MCF 10A (cell line): ENCODE data around the gene SLC35F5. TPM values are rescaled to one million over a fixed set of nuclear protein-coding genes. Genes with fewer than 3 reads are reported as not detected.
A peak's percentile ranks its signal among the peaks of the same experiment; 100 is the strongest.
"Not testable (repeated sequence)": the region's sequence is repeated elsewhere in the genome, so short reads cannot be mapped to it uniquely, and the experiment has no call there.

Experiments
- BruUV-seq: library from RNA; stranded (reverse); fragments of 400-500 nt; replicated peaks from 2 replicates; lab custom pipeline; 2021; lab: Mats Ljungman, UMichigan
- CTCF ChIA-PET: fragments of 300-600 bp; sonication (Branson Sonifier 250); formaldehyde crosslinking; extraction: SDS; loops from one replicate; lab custom pipeline; 2021; ENCODE audit warnings: antibody characterized with exemption, inconsistent platforms; lab: Yijun Ruan, JAX
- POLR2A ChIA-PET: fragments of 300-600, 350-650 bp; sonication (Branson Sonifier 250); formaldehyde crosslinking; extraction: SDS; loops from one replicate; lab custom pipeline; 2020; ENCODE audit warnings: antibody characterized with exemption, inconsistent platforms; lab: Yijun Ruan, JAX
- DNase-seq: peaks from one replicate; pipeline ENCODE4 v3.0.0-alpha.2; 2018; ENCODE audit not compliant: unreplicated experiment
- H3K27ac Mint-ChIP-seq: one replicate; pipeline ENCODE4 v1.8.0; 2022; ENCODE audit warnings: mild to moderate bottlenecking, low read depth, mixed read lengths; ENCODE audit not compliant: unreplicated experiment
- H3K27me3 Mint-ChIP-seq: one replicate; pipeline ENCODE4 v1.8.0; 2022; ENCODE audit warnings: mixed read lengths; ENCODE audit not compliant: insufficient read depth, unreplicated experiment
- H3K36me3 Mint-ChIP-seq: one replicate; pipeline ENCODE4 v1.8.0; 2022; ENCODE audit warnings: mild to moderate bottlenecking, moderate library complexity, mixed read lengths; ENCODE audit not compliant: insufficient read depth, unreplicated experiment
- H3K4me1 Mint-ChIP-seq: one replicate; pipeline ENCODE4 v1.8.0; 2022; ENCODE audit warnings: mixed read lengths; ENCODE audit not compliant: insufficient read depth, unreplicated experiment
- H3K4me3 Mint-ChIP-seq: one replicate; pipeline ENCODE4 v1.8.0; 2022; ENCODE audit warnings: mild to moderate bottlenecking, moderate library complexity, mixed read lengths; ENCODE audit not compliant: unreplicated experiment
- H3K9me3 Mint-ChIP-seq: one replicate; pipeline ENCODE4 v1.8.0; 2022; ENCODE audit warnings: mixed read lengths; ENCODE audit not compliant: unreplicated experiment
- intact Hi-C: fragments of 100-400 bp; cut with micrococcal nuclease; formaldehyde crosslinking; loops from 2 replicates; pipeline ENCODE4 v1.14.1; 2022
- total RNA-seq: library from RNA; stranded (reverse); gene quantifications from 2 replicates; pipeline ENCODE4 v1.2.3, GENCODE V29; 2022
- TF ChIP-seq, protein P1 (sequence below): fragments of 200-600 bp; IDR thresholded peaks from one replicate; pipeline ENCODE4 v1.8.0; 2022; ENCODE audit warnings: antibody characterized with exemption, mild to moderate bottlenecking; ENCODE audit not compliant: unreplicated experiment

The SLC35F5 gene
- total RNA-seq, 1 experiment from 2014 or later: 52.7 TPM

DNA sequence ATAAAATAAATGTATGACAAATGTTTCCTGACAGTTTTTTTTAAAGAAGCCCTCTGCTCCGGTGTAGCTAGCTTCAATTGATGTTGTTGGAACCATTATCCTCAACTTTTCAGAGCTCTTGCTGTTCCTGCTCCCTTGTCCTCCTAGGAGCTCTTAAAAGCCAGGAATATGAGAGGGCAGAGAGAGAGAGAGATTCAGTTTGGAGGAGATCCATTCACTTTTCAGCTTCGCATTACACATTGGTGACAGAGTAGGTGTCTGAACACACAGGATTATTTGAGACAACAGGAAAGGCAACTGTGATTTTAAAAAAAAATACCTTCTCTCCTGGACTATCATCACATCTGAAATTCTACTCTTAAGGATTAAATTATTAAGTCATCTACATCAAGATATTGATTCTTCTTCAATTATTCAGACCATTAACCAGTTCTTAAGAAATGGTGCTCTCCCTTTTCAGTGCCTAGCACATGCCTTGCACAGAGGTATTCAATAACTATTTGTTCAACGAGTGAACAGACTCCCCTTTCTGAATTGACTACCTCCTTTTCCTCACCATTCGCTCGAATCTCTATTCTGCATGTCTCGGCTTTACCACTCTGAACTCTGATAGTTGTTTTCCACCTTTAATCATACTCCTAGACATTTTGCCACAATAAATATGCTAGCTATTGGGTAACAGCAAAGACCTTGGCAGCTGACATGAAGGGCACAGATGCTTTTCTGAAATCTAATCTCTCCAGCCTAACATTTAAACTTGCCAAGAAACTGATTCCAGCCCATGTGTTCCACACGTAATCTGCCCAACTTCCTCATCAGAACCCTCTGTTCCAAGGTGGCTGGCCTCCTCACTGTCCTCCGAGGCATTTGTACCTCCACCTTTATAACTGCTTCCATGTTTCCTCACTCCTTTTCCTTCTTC lies 28.6 kb upstream of the SLC35F5 start:
- TF ChIP-seq, protein P1, sequence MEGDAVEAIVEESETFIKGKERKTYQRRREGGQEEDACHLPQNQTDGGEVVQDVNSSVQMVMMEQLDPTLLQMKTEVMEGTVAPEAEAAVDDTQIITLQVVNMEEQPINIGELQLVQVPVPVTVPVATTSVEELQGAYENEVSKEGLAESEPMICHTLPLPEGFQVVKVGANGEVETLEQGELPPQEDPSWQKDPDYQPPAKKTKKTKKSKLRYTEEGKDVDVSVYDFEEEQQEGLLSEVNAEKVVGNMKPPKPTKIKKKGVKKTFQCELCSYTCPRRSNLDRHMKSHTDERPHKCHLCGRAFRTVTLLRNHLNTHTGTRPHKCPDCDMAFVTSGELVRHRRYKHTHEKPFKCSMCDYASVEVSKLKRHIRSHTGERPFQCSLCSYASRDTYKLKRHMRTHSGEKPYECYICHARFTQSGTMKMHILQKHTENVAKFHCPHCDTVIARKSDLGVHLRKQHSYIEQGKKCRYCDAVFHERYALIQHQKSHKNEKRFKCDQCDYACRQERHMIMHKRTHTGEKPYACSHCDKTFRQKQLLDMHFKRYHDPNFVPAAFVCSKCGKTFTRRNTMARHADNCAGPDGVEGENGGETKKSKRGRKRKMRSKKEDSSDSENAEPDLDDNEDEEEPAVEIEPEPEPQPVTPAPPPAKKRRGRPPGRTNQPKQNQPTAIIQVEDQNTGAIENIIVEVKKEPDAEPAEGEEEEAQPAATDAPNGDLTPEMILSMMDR: no peak
- no peaks in the 10 kb centered on the region for H3K9me3 Mint-ChIP-seq
- BruUV-seq: no TSS peak
- intact Hi-C loops: no loop called here
- H3K4me3 Mint-ChIP-seq: no peak overlapping the region
- POLR2A ChIA-PET: interaction anchor here (0.6 kb wide), 1 partner anchor 1121 kb away, joined by 3 read pairs; no protein-coding TSS in a partner anchor
- no peak overlapping the region for H3K27ac Mint-ChIP-seq
- no peaks in the 10 kb centered on the region for H3K36me3 Mint-ChIP-seq
- CTCF ChIA-PET: interaction anchor here (0.7 to 1.1 kb wide), 2 partner anchors 24 to 117 kb away, joined by 3 read pairs; no protein-coding TSS in a partner anchor
- no peaks in the 10 kb centered on the region for H3K4me1 Mint-ChIP-seq
- DNase-seq: no peak
- H3K27me3 Mint-ChIP-seq: no peaks in the 10 kb centered on the region

DNA sequence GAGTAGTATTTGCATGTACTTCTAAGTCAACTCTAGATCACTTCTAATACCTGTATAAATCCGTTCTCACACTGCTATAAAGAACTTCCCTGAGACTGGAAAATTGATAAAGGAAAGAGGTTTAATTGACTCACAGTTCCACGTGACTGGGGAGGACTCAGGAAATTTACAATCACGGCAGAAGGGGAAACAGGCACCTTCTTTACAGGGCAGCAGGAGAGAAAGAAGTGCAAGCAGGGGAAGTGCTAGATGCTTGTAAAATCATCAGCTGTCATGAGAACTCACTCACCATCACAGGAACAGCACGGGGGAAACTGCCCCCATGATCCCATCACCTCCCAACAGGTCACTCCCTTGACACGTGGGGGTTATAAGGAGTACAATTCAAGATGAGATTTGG lies 24.0 kb upstream of the SLC35F5 start:
- TF ChIP-seq, protein P1: no peak
- BruUV-seq: no TSS peak
- intact Hi-C loops: no loop called here

DNA sequence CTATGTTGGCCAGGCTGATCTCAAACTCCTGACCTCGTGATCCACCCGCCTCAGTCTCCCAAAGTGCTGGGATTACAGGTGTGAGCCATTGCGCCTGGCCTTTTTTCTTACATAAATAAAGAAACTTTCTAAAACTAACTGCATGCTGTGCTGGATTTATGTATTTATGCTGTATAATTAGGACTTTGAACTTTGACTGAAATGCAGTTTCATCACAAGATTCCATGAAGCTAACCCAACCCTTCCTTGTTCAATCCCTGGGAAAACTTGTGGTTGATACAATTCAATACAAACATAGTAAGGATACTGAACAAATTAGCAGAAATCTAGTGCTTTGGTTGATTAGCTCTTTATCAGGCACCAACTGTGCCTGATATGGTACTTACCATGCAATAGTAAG lies 20.9 kb upstream of the SLC35F5 start:
- Mint-ChIP-seq H3K4me1 (no peaks in the 10 kb centered on the region), H3K27me3 (no peaks in the 10 kb centered on the region), H3K9me3 (no peaks in the 10 kb centered on the region), H3K27ac (no peak overlapping the region), H3K36me3 (no peaks in the 10 kb centered on the region), H3K4me3 (no peak overlapping the region)
- POLR2A ChIA-PET: interaction anchor here (0.6 to 2.0 kb wide), 4 partner anchors 21 to 99 kb away, joined by 3 to 6 read pairs (median 3); partner anchors contain the start of gene SLC35F5
- TF ChIP-seq, protein P1: no peak
- no peak for DNase-seq
- no TSS peak for BruUV-seq
- intact Hi-C loops: no loop called here
- CTCF ChIA-PET: no interaction called here

More for the DNA sequence above, 24.0 kb upstream of the SLC35F5 start:
- no peaks in the 10 kb centered on the region for H3K36me3 Mint-ChIP-seq
- H3K27ac Mint-ChIP-seq: no peak overlapping the region
- no peaks in the 10 kb centered on the region for H3K9me3 Mint-ChIP-seq
- no peak overlapping the region for H3K4me3 Mint-ChIP-seq
- ChIA-PET POLR2A (no interaction called here), CTCF (interaction anchor here (1.0 kb wide), 1 partner anchor 12 kb away, joined by 3 read pairs; no protein-coding TSS in a partner anchor)
- no peaks in the 10 kb centered on the region for H3K27me3 Mint-ChIP-seq
- no peaks in the 10 kb centered on the region for H3K4me1 Mint-ChIP-seq
- no peak for DNase-seq

GRCh38 chr2:113776949-113777348 lies 20.5 kb upstream of the SLC35F5 start:
- BruUV-seq: no TSS peak
- intact Hi-C loops: no loop called here
- H3K36me3 Mint-ChIP-seq: no peaks in the 10 kb centered on the region
- no peak overlapping the region for H3K4me3 Mint-ChIP-seq
- H3K4me1 Mint-ChIP-seq: no peaks in the 10 kb centered on the region
- TF ChIP-seq, protein P1: no peak
- H3K9me3 Mint-ChIP-seq: no peaks in the 10 kb centered on the region
- no peak overlapping the region for H3K27ac Mint-ChIP-seq
- DNase-seq: no peak
- ChIA-PET CTCF (no interaction called here), POLR2A (interaction anchor here (0.6 to 2.0 kb wide), 3 partner anchors 20 to 67 kb away, joined by 3 to 6 read pairs (median 3); partner anchors contain the start of gene SLC35F5)
- no peaks in the 10 kb centered on the region for H3K27me3 Mint-ChIP-seq

- ChIA-PET POLR2A (interaction anchor here (1.1 kb wide), 1 partner anchor 18 kb away, joined by 3 read pairs; the partner anchor contains the start of gene SLC35F5), CTCF (interaction anchor here (0.6 kb wide), 1 partner anchor 179 kb away, joined by 4 read pairs; no protein-coding TSS in a partner anchor)
- H3K9me3 Mint-ChIP-seq, H3K4me1 Mint-ChIP-seq, BruUV-seq, DNase-seq, intact Hi-C loops, H3K4me3 Mint-ChIP-seq, H3K27me3 Mint-ChIP-seq, H3K36me3 Mint-ChIP-seq: not testable (repeated sequence)
- H3K27ac Mint-ChIP-seq: peak overlapping the region; percentile 20
Measured at GRCh38 chr2:113774616-113775015, 18.2 kb upstream of the SLC35F5 start.
